ENCODE data around the gene SLC44A2. TPM values are rescaled to one million over a fixed set of nuclear protein-coding genes. Genes with fewer than 3 reads are reported as not detected.

The SLC44A2 gene
- total and polyA plus RNA-seq, 10 of the 15 experiments (the other 5 are each of a cell fraction or from before 2014, with no cell fraction given), result 3.0 to 51.3 (median 26.8) TPM

- ChIA-PET SMC1A (ENCODE audit: uncharacterized antibody, unreplicated experiment) (no interaction called here), CTCF (interaction anchor here (0.9 to 1.4 kb wide), 3 partner anchors 13 to 108 kb away, joined by 3 read pairs; partner anchors contain the start of gene DNM2), RAD21 (ENCODE audit: unreplicated experiment) (interaction anchor here (2.0 kb wide), 1 partner anchor 44 kb away, joined by 9 read pairs; no protein-coding TSS in a partner anchor), POLR2A (interaction anchor here (1.8 kb wide), 1 partner anchor 26 kb away, joined by 4 read pairs; no protein-coding TSS in a partner anchor)
- no peak for DNase-seq (ENCODE audit: low read depth, low spot score)
- Histone ChIP-seq H4K20me1 (ENCODE audit: control insufficient read depth, insufficient read depth) (no peaks in the 10 kb centered on the region; the same call in 1 of the 2 replicates), H2AFZ (ENCODE audit: control insufficient read depth, low read depth, low read length) (no peak overlapping the region), H3K9me3 (replicated peaks; ENCODE audit: control insufficient read depth, insufficient read depth, low read length) (no peaks in the 10 kb centered on the region), H3K4me2 (ENCODE audit: control insufficient read depth, insufficient read depth) (no peak overlapping the region), H3K4me3 (no peak overlapping the region), H3K9ac (ENCODE audit: control insufficient read depth, insufficient read depth, low read length) (no peak overlapping the region), H3K79me2 (ENCODE audit: control insufficient read depth, insufficient read depth, low read length) (no peaks in the 10 kb centered on the region), H3K4me1 (ENCODE audit: control insufficient read depth, insufficient read depth, low read length) (no peaks in the 10 kb centered on the region), H3K27me3 (replicated peaks in 1 of 2; ENCODE audit: control insufficient read depth in 2 of 2, insufficient read depth in 2 of 2, low read length in 1 of 2) (no peaks in the 10 kb centered on the region), H3K36me3 (ENCODE audit: control insufficient read depth in 2 of 2, insufficient read depth in 2 of 2, low read length in 1 of 2) (peaks cover 32 to 68% of the 10 kb centered on the region in 2 experiments), H3K27ac (ENCODE audit: control insufficient read depth, insufficient read depth) (no peak overlapping the region)
- no peak for FAIRE-seq
- WGBS (ENCODE audit: insufficient coverage, insufficient replicate concordance, low lambda C conversion rate, missing lambda C conversion rate), result 97% methylated on average over 27 of the region's 27 CpGs
- in situ Hi-C loops (cut with MboI) (no loop called here), intact Hi-C loops (cut with micrococcal nuclease; ENCODE audit: unreplicated experiment) (no loop called here)
- no peak for TF ChIP-seq STAT3 (IDR thresholded peaks at IDR 0.05; ENCODE audit: low read depth, low read length)
- no peak for TF ChIP-seq IRF5 (IDR thresholded peaks at IDR 0.05; ENCODE audit: borderline replicate concordance)
- TF ChIP-seq TBL1XR1 (IDR thresholded peaks at IDR 0.05; ENCODE audit: low read depth, low read length), result no peak
- peak; percentile 58; the same call in 1 of the 2 replicates for TF ChIP-seq POLR2A (IDR thresholded peaks at IDR 0.05; ENCODE audit: low read depth, low read length)
- ATAC-seq, result no peak
- no TSS peak for BruUV-seq (replicated peaks)
Measured at GRCh38 chr19:10688545-10689280, 63.4 kb downstream of the SLC44A2 start.

- H3K4me2 ChIP-seq (ENCODE audit: control insufficient read depth, insufficient read depth), result no peak overlapping the region
- H3K9ac ChIP-seq (ENCODE audit: control insufficient read depth, insufficient read depth, low read length), result no peak overlapping the region
- ATAC-seq (no peak), FAIRE-seq (no peak), DNase-seq (ENCODE audit: low read depth, low spot score) (no peak)
- H3K4me1 ChIP-seq (ENCODE audit: control insufficient read depth, insufficient read depth, low read length), result no peaks in the 10 kb centered on the region
- ChIA-PET RAD21 (ENCODE audit: unreplicated experiment) (interaction anchor here (1.0 to 2.0 kb wide), 2 partner anchors 12 to 45 kb away, joined by 3 to 9 read pairs; no protein-coding TSS in a partner anchor), CTCF (interaction anchor here (0.9 to 1.3 kb wide), 3 partner anchors 9 to 45 kb away, joined by 3 to 4 read pairs (median 4); partner anchors contain the start of gene QTRT1), POLR2A (no interaction called here), SMC1A (ENCODE audit: uncharacterized antibody, unreplicated experiment) (interaction anchor here (0.6 kb wide), 1 partner anchor 11 kb away, joined by 3 read pairs; the partner anchor contains the start of gene QTRT1)
- no peaks in the 10 kb centered on the region for H3K9me3 ChIP-seq (replicated peaks; ENCODE audit: control insufficient read depth, insufficient read depth, low read length)
- intact Hi-C loops (cut with micrococcal nuclease; ENCODE audit: unreplicated experiment), result no loop called here
- no peaks in the 10 kb centered on the region for H3K27me3 ChIP-seq (replicated peaks in 1 of 2; ENCODE audit: control insufficient read depth in 2 of 2, insufficient read depth in 2 of 2, low read length in 1 of 2)
- H3K27ac ChIP-seq (ENCODE audit: control insufficient read depth, insufficient read depth), result no peak overlapping the region
- no peaks in the 10 kb centered on the region for H3K79me2 ChIP-seq (ENCODE audit: control insufficient read depth, insufficient read depth, low read length)
- BruUV-seq (replicated peaks), result no TSS peak
- no peak overlapping the region for H2AFZ ChIP-seq (ENCODE audit: control insufficient read depth, low read depth, low read length)
- in situ Hi-C loops (cut with MboI), result no loop called here
- H4K20me1 ChIP-seq (ENCODE audit: control insufficient read depth, insufficient read depth), result no peaks in the 10 kb centered on the region; the same call in 1 of the 2 replicates
- H3K4me3 ChIP-seq, result no peak overlapping the region
- peaks cover 25 to 61% of the 10 kb centered on the region in 2 experiments; a peak in 3 of 4 replicates for H3K36me3 ChIP-seq (ENCODE audit: control insufficient read depth in 2 of 2, insufficient read depth in 2 of 2, low read length in 1 of 2)
- 92% methylated on average over 7 of the region's 7 CpGs for whole genome bisulfite sequencing (ENCODE audit: insufficient coverage, insufficient replicate concordance, low lambda C conversion rate, missing lambda C conversion rate)
- no peak for TF ChIP-seq TCF3 (IDR thresholded peaks at IDR 0.05; ENCODE audit: borderline replicate concordance, insufficient read depth, low read depth, low read length)
Measured at GRCh38 chr19:10690341-10690781, 65.0 kb downstream of the SLC44A2 start.
